ENCODE data around the gene OR52J3.
"Not testable (repeated sequence)": the region's sequence is repeated elsewhere in the genome, so short reads cannot be mapped to it uniquely, and the experiment has no call there.

OR52J3 gene

GRCh38 chr11:5046226-5046625 is at the start of gene OR52J3:
Gene OR52J3 (plus strand): TSS chr11:5046526. CDS start chr11:5046526, 0 bp downstream.
- no peak for DNase-seq (ENCODE audit: low read depth)

- no peak for DNase-seq (ENCODE audit: low read depth)
These were observed 41.7 kb upstream of the OR52J3 start for GRCh38 chr11:5004424-5005274.

- no peak for DNase-seq (ENCODE audit: low read depth)
These were observed 38.8 kb upstream of the OR52J3 start for GRCh38 chr11:5007561-5007960.

- no peak for DNase-seq (ENCODE audit: low read depth)
These were observed 35.1 kb upstream of the OR52J3 start for GRCh38 chr11:5011254-5011653.

GRCh38 chr11:5013012-5013411 is 33.3 kb upstream of the OR52J3 start:
- DNase-seq (ENCODE audit: low read depth), result no peak

GRCh38 chr11:5021996-5022395 is 24.3 kb upstream of the OR52J3 start:
- DNase-seq (ENCODE audit: low read depth), result no peak

- DNase-seq (ENCODE audit: low read depth), result no peak
These were observed 9.7 kb upstream of the OR52J3 start for GRCh38 chr11:5036669-5037068.

- DNase-seq (ENCODE audit: low read depth), result no peak
These were observed 8.4 kb upstream of the OR52J3 start for GRCh38 chr11:5037926-5038325.

GRCh38 chr11:5038341-5038740 is 8.0 kb upstream of the OR52J3 start:
- no peak for DNase-seq (ENCODE audit: low read depth)

- DNase-seq (ENCODE audit: low read depth), result no peak
These were observed 5.5 kb upstream of the OR52J3 start for GRCh38 chr11:5040876-5041275.

- no peak for DNase-seq (ENCODE audit: low read depth)
These were observed 4.2 kb upstream of the OR52J3 start for GRCh38 chr11:5042091-5042490.

- DNase-seq (ENCODE audit: low read depth), result no peak
These were observed 2.9 kb upstream of the OR52J3 start for GRCh38 chr11:5043380-5043779.

GRCh38 chr11:5046754-5047330 is 516 bp downstream of the OR52J3 start:
- DNase-seq (ENCODE audit: low read depth), result no peak

GRCh38 chr11:5058679-5059078 is 12.4 kb downstream of the OR52J3 start:
- not testable (repeated sequence) for DNase-seq (ENCODE audit: low read depth)

- DNase-seq (ENCODE audit: low read depth), result no peak
These were observed 13.1 kb downstream of the OR52J3 start, which contains the start of gene OR52E2 for GRCh38 chr11:5059391-5059790. Gene OR52E2 (minus strand): TSS chr11:5059627. CDS start chr11:5059627, 0 bp downstream.

- no peak for DNase-seq (ENCODE audit: low read depth)
These were observed 18.7 kb downstream of the OR52J3 start for GRCh38 chr11:5065027-5065426.

- DNase-seq (ENCODE audit: low read depth), result no peak
These were observed 22.9 kb downstream of the OR52J3 start, which contains the start of gene OR52E1 for GRCh38 chr11:5069272-5069671. Gene OR52E1 (plus strand): TSS chr11:5069572.

GRCh38 chr11:5071799-5072198 is 25.5 kb downstream of the OR52J3 start:
- DNase-seq (ENCODE audit: low read depth), result no peak

- DNase-seq (ENCODE audit: low read depth), result no peak
These were observed 35.1 kb downstream of the OR52J3 start for GRCh38 chr11:5081405-5081804.

- no peak for DNase-seq (ENCODE audit: low read depth)
These were observed 37.3 kb downstream of the OR52J3 start for GRCh38 chr11:5083602-5084001.

- DNase-seq (ENCODE audit: low read depth), result no peak
These were observed 42.2 kb downstream of the OR52J3 start for GRCh38 chr11:5088556-5088955.

- no peak for DNase-seq (ENCODE audit: low read depth)
These were observed 44.3 kb downstream of the OR52J3 start for GRCh38 chr11:5090668-5091067.

GRCh38 chr11:5092821-5093585 is 46.7 kb downstream of the OR52J3 start:
- DNase-seq (ENCODE audit: low read depth), result no peak
